Immature natural killer cell (primary cell): Measurements from ENCODE around the gene STAC3. TPM values are rescaled to one million over a fixed set of nuclear protein-coding genes. Genes with fewer than 3 reads are reported as not detected.

Experiments used
- DNase-seq, 3 donors: peaks; one replicate each; pipeline ENCODE4 v3.0.0; 2022; ENCODE audit warnings: mixed read lengths in 1 of 3
- H3K27ac Mint-ChIP-seq, 6 donors: one replicate each; pipeline ENCODE4 v1.8.0; 2020; ENCODE audit warnings: mixed read lengths in 6 of 6, mild to moderate bottlenecking in 5 of 6, inconsistent platforms in 4 of 6, moderate library complexity in 3 of 6
- H3K27me3 Mint-ChIP-seq, 3 donors: one replicate each; pipeline ENCODE4 v1.8.0; 2020 to 2021; ENCODE audit warnings: low read depth in 3 of 3, mild to moderate bottlenecking in 3 of 3, mixed read lengths in 3 of 3, moderate library complexity in 3 of 3, inconsistent platforms in 1 of 3
- H3K36me3 Mint-ChIP-seq, 3 donors: one replicate each; pipeline ENCODE4 v1.8.0; 2020; ENCODE audit warnings: mixed read lengths in 3 of 3, inconsistent platforms in 2 of 3, mild to moderate bottlenecking in 2 of 3
- H3K4me1 Mint-ChIP-seq, 2 donors: one replicate each; pipeline ENCODE4 v1.8.0; 2020; ENCODE audit warnings: inconsistent platforms in 2 of 2, mild to moderate bottlenecking in 2 of 2, mixed read lengths in 2 of 2, moderate library complexity in 1 of 2
- H3K4me3 Mint-ChIP-seq, 5 donors: one replicate each; pipeline ENCODE4 v1.8.0; 2020; ENCODE audit warnings: mild to moderate bottlenecking in 5 of 5, mixed read lengths in 5 of 5, inconsistent platforms in 3 of 5, moderate library complexity in 3 of 5
- H3K9me3 Mint-ChIP-seq, 6 donors: one replicate each; pipeline ENCODE4 v1.8.0; 2020; ENCODE audit warnings: mild to moderate bottlenecking in 6 of 6, mixed read lengths in 6 of 6, inconsistent platforms in 4 of 6, moderate library complexity in 3 of 6
- polyA plus RNA-seq, 3 donors: library from polyadenylated mRNA; unstranded; fragments of 300-500 nt; fragmentation: Illumina TruSeq; gene quantifications; one replicate each; pipeline ENCODE4 v1.2.3, GENCODE V29; 2021

Gene STAC3
- polyA plus RNA-seq, 3 donors from 2014 or later = not detected

DNA sequence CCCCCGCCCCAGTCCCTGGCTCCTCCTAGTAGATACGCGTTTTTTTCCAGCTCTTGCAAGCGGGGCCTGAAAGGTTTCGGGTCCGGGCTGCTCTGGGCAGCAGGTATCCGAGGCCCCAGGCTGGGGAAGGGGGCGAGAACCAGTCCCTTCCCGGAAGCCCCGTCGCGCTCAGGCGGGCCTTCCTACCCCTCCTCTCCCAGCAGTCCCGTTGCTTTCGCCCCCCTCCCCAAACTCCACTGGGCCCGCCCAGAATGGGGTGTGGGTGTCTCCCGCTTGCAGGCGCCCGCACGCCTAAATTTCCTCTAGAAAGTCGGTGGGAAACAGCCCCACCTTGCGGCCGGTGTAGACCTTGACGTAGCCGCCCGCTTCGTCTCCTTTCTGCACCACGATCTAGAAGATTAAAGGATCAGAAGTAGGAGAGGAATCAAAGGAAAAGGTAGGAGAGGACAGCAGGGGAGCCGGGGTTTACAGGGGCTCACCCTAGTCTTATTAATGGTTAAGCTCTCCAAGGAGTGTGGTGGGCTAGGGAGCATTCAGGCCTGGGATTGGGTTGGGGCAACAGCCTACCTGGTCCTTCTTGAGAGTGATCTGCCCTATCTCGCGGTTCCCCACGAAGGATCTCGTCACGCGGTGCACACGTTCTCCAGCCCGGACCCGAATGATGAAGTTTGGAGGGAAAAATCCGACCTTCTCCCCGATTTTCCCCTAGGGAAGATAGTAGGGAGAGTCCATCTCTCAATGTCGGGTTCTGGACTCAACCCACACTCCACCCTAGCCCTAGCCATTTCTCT lies 7.3 kb downstream of the STAC3 start:
- peaks cover 0 to 6% (median 0%) of the 10 kb centered on the region in 3 donors for H3K36me3 Mint-ChIP-seq
- peak; percentile 63 to 69 (median 68) for DNase-seq
- H3K4me3 Mint-ChIP-seq = peak overlapping the region; percentile 69 to 81 (median 79)
- peak overlapping the region in 1 of 6 donors; percentile 64 for H3K27ac Mint-ChIP-seq
- peaks cover 49 to 55% of the 10 kb centered on the region in 2 donors for H3K4me1 Mint-ChIP-seq
- peaks cover 25 to 40% (median 35%) of the 10 kb centered on the region in 3 donors for H3K27me3 Mint-ChIP-seq
- no peaks in the 10 kb centered on the region for H3K9me3 Mint-ChIP-seq

DNA sequence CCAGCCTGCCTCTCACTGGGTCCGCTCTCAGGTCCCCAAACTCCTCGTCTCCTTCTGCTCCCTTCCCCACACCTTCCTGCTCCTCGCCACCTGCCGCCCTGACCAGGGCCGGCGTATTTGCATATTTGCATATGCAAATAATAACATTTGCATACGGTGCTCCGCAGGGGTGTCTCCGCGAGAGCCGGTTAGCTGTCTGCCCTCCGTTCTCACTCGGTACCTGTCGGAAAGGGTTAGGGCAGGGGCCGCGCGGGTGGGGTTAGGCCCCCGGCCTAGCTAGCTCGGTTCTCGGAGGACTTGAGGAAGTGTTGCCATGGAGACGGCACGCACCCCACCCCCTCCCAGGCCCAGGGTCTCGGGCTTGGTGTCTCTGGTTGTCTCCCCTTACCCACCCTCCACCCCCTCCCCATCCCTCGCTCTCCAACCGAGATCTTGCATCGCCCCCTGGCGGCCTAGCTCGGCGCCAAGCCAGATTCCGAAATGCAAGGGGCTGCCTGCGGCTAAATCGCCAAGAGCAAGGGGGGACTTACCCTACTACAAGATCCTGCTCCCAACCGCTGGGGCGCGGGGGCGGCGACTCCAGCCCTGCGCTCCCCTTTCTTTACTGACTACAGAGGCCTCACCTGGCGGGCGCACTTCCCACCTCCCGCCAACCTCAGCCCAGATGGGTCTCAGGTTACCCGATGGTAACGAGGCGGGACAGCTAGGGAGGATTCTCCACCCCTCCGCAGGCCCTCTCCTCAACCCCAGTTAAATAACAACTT lies 8.1 kb downstream of the STAC3 start:
- no peaks in the 10 kb centered on the region for H3K9me3 Mint-ChIP-seq
- H3K27me3 Mint-ChIP-seq = peaks cover 25 to 43% (median 39%) of the 10 kb centered on the region in 3 donors

DNA sequence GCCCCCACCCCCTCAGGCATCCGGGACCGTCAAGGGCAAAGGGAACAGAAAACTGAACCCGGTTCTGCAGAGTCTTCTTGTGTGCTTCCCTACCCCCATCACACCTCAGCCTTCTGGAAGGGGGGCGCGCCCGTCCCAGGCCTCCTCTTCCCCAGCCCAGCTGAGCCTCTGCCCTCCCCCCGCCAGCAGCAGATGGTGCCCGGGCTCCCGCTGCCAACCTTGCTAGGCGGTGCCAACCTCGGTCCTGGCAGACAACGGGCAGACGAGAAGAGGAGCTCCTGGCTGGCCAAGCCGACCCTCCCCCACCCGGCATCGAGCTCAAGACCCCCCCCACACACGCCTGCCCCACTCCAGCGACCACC lies 8.7 kb downstream of the STAC3 start:
- no peak overlapping the region for H3K27ac Mint-ChIP-seq

More for the DNA sequence above, 8.1 kb downstream of the STAC3 start:
- peak in 1 of 3 donors; percentile 46 for DNase-seq
- Mint-ChIP-seq H3K4me3 (peak overlapping the region; percentile 52 to 81 (median 68)), H3K4me1 (peaks cover 54 to 61% of the 10 kb centered on the region in 2 donors), H3K27ac (peak overlapping the region in 2 of 6 donors; percentile 11 to 35), H3K36me3 (peaks cover 0 to 4% (median 0%) of the 10 kb centered on the region in 3 donors)

GRCh38 chr12:57241402-57242310 lies 9.3 kb downstream of the STAC3 start:
- Mint-ChIP-seq H3K9me3 (no peaks in the 10 kb centered on the region), H3K27ac (no peak overlapping the region), H3K36me3 (peaks cover 0 to 1% (median 0%) of the 10 kb centered on the region in 3 donors), H3K27me3 (peaks cover 32 to 46% (median 45%) of the 10 kb centered on the region in 3 donors), H3K4me1 (peaks cover 62 to 68% of the 10 kb centered on the region in 2 donors), H3K4me3 (peak overlapping the region; percentile 35 to 69 (median 57))
- DNase-seq = no peak

More for the DNA sequence above, 8.7 kb downstream of the STAC3 start:
- no peak for DNase-seq
- Mint-ChIP-seq H3K4me1 (peaks cover 58 to 66% of the 10 kb centered on the region in 2 donors), H3K36me3 (peaks cover 0 to 4% (median 0%) of the 10 kb centered on the region in 3 donors), H3K9me3 (no peaks in the 10 kb centered on the region), H3K27me3 (peaks cover 27 to 45% (median 40%) of the 10 kb centered on the region in 3 donors), H3K4me3 (peak overlapping the region; percentile 42 to 69 (median 57))

DNA sequence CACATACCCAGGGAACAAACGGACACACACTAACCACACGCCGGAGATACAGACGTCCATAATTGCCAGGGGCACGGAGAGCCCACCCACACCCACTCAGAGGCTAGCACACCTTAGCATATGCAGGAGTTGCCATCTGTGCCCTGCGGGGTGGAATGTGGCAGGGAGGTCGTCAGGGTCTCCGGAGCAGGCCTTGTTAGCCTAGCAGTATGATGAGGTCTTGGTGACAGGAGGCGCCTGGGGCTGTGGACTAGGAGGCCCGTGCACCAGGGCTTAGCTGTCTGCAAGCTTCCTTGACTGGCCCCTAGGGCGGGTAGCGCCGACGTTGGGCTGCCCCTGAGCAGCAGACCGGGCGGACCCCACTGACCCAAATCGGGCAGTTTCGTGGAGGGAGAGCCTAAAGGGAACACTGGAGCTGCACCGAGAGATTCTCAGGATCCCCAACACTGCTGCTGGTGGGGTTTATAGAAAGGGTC lies 10.0 kb downstream of the STAC3 start:
- Mint-ChIP-seq H3K4me1 (peaks cover 64 to 72% of the 10 kb centered on the region in 2 donors), H3K27ac (peak overlapping the region in 3 of 6 donors; percentile 47 to 70 (median 56)), H3K27me3 (peaks cover 31 to 49% (median 48%) of the 10 kb centered on the region in 3 donors), H3K36me3 (no peaks in the 10 kb centered on the region), H3K4me3 (peak overlapping the region; percentile 81 to 91 (median 86)), H3K9me3 (no peaks in the 10 kb centered on the region)
- no peak for DNase-seq

DNA sequence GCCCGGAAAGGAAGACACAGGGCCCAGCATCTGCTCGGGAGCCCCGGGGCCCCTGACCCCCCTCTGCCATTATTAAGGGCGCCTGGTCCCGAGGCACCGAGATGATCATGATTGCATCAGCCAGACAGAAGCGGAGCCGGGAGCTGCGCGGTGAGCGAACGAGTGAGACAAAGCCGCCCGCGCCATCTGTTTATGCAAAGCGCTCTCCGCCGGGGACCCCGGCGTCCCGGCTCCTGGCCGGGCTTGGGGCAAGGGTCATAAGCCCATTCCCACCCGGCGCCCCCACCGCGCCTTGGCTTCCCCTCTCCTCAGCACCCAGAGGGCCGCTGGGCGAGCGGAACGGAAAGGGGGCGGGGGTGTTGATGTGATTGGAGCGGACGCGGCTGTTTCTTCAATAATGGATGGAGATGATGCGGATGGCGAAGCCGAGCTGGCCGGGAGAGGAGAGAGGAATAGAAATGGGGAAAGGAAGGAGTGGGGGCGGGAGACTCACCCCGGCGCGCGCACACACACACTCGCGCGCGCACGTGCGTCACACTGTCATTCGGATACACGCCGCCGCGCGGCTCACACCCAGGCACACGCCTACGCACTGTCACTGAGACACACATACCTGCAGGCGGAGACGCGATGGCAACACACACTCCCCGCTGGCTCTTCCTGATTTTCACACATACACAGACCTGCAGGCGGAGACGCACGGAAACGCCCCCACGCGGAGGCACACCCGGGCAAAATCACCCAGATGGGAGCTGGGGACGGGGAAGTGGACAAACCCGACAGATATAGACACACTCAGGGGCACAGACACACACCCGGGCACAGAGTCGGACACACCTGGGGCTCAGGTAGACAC lies 10.7 kb downstream of the STAC3 start:
- Mint-ChIP-seq H3K27me3 (peaks cover 34 to 49% (median 48%) of the 10 kb centered on the region in 3 donors), H3K9me3 (no peaks in the 10 kb centered on the region), H3K27ac (peak overlapping the region in 4 of 6 donors; percentile 47 to 70 (median 53)), H3K4me1 (peaks cover 66 to 73% of the 10 kb centered on the region in 2 donors), H3K4me3 (peak overlapping the region; percentile 81 to 91 (median 86)), H3K36me3 (peaks cover 0 to 3% (median 0%) of the 10 kb centered on the region in 3 donors)
- DNase-seq = peak in 2 of 3 donors; percentile 48 to 49

DNA sequence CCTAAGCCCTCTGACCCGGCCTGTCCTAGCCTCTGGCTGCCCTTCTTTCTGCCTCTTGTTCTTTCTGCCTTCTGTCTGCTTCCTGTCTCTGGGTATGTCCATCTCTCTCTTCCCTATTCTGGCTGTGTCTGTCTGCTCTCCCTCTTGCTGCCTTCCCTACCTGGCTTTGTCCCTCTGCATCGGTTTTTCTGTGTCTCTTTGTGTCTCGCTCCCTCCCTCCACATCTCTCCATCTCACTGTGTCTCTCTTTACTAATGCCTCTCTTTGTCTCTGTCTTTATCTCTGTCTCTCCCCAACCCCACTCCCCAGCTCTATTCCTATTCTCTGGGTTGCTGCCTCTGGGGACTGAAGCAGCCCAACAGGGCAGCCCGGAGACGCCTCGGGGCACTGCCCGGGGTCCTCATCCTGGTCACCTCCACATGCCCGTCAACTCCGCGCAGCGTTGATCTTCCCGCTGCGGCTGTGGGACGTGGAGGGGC lies 11.4 kb downstream of the STAC3 start:
- H3K27me3 Mint-ChIP-seq = peaks cover 34 to 49% (median 48%) of the 10 kb centered on the region in 3 donors
- H3K27ac Mint-ChIP-seq = peak overlapping the region in 1 of 6 donors; percentile 77
- DNase-seq = no peak
- peaks cover 66 to 73% of the 10 kb centered on the region in 2 donors for H3K4me1 Mint-ChIP-seq
- H3K9me3 Mint-ChIP-seq = no peaks in the 10 kb centered on the region
- peaks cover 1 to 4% (median 2%) of the 10 kb centered on the region in 3 donors for H3K36me3 Mint-ChIP-seq
- peak overlapping the region; percentile 81 to 91 (median 86) for H3K4me3 Mint-ChIP-seq

GRCh38 chr12:57238854-57239554 lies 12.0 kb downstream of the STAC3 start:
- Mint-ChIP-seq H3K27ac (no peak overlapping the region), H3K4me3 (peak overlapping the region; percentile 81 to 91 (median 86))

DNA sequence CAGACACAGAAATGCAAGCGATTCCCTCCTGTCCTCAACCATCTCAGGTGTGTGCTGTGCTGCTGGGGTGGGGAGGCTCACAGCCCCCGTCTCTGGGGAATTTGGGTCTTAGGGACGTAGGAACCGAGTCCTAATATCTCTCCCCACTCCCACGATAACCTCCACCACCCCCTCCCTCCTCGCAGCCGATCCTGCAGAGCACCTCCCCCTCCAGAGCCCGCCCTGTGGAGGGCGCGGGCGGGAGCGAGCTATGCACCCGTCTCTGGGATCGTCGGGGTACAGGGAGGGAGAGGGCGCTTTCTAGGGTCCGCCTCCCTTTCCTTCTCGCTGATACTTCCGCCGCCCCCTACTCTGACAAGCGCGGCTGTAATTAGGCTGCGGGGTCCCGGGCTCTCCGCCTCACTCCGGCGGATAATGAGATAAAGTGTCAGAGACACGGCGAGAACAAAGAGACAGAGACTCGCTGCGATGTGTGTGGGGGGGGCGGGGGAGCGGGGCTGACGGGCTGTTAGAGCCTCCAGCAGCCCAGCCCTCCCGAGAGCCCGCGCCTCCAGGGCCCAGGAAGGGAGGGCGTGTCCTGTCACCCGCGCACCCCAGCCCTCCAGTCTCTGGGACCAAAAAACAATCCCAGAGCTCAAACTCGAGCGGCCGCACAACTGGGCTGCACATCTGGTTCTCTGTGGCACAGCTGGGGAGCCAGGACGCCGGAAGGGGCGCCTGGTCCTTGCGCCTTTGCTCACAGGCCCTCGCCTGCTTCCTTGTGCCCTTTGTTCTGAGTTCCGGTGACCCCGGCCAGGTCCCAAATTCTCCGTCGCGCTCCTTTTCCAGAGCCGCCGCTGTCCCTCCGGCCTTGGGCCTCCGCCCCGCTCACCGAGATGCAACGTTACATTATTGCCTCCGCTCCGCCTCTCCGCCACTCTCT lies 12.8 kb downstream of the STAC3 start:
- peaks cover 31 to 41% (median 40%) of the 10 kb centered on the region in 3 donors for H3K27me3 Mint-ChIP-seq
- H3K9me3 Mint-ChIP-seq = no peaks in the 10 kb centered on the region
- H3K27ac Mint-ChIP-seq = no peak overlapping the region
- peaks cover 12 to 17% (median 12%) of the 10 kb centered on the region in 3 donors for H3K36me3 Mint-ChIP-seq
- H3K4me1 Mint-ChIP-seq = peaks cover 55 to 63% of the 10 kb centered on the region in 2 donors
- peak overlapping the region; percentile 81 to 91 (median 86) for H3K4me3 Mint-ChIP-seq
- no peak for DNase-seq

More at GRCh38 chr12:57238854-57239554, 12.0 kb downstream of the STAC3 start:
- Mint-ChIP-seq H3K9me3 (no peaks in the 10 kb centered on the region), H3K4me1 (peaks cover 60 to 71% of the 10 kb centered on the region in 2 donors), H3K36me3 (peaks cover 7 to 11% (median 8%) of the 10 kb centered on the region in 3 donors), H3K27me3 (peaks cover 34 to 46% (median 46%) of the 10 kb centered on the region in 3 donors)
- DNase-seq = peak; percentile 86 to 88 (median 87)

GRCh38 chr12:57237596-57237931 lies 13.4 kb downstream of the STAC3 start:
- Mint-ChIP-seq H3K36me3 (peaks cover 16 to 21% (median 17%) of the 10 kb centered on the region in 3 donors), H3K4me1 (peaks cover 49 to 56% of the 10 kb centered on the region in 2 donors)
- DNase-seq = no peak

More at GRCh38 chr12:57237596-57237931, 13.4 kb downstream of the STAC3 start:
- Mint-ChIP-seq H3K27me3 (peaks cover 31 to 37% (median 36%) of the 10 kb centered on the region in 3 donors), H3K9me3 (no peaks in the 10 kb centered on the region), H3K27ac (peak overlapping the region in 1 of 6 donors; percentile 67), H3K4me3 (peak overlapping the region; percentile 40 to 72 (median 68))
